NCI-H2196 (cell line): ENCODE results near the gene LAYN.

Experiments
- DNase-seq: peaks from one replicate; lab custom pipeline; 2025; ENCODE audit not compliant: unreplicated experiment; lab: John Stamatoyannopoulos, UW

LAYN gene

GRCh38 chr11:111531136-111531535 is 9.4 kb upstream of the LAYN start:
- DNase-seq, result no peak

- DNase-seq, result no peak
These were observed 8.7 kb upstream of the LAYN start for GRCh38 chr11:111531687-111532364.

GRCh38 chr11:111532365-111532709 is 8.2 kb upstream of the LAYN start:
- no peak for DNase-seq

- no peak for DNase-seq
These were observed 5.2 kb upstream of the LAYN start for GRCh38 chr11:111535281-111535680.

GRCh38 chr11:111537336-111537860 is 3.1 kb upstream of the LAYN start:
- no peak for DNase-seq

GRCh38 chr11:111538407-111539114 is 2.0 kb upstream of the LAYN start:
- no peak for DNase-seq

GRCh38 chr11:111539426-111540113 is 950 bp upstream of the LAYN start:
- no peak for DNase-seq

GRCh38 chr11:111540937-111541253 is 375 bp downstream of the LAYN start:
- no peak for DNase-seq

- DNase-seq, result no peak
These were observed 938 bp downstream of the LAYN start for GRCh38 chr11:111541254-111542061.

GRCh38 chr11:111542606-111543275 is 2.2 kb downstream of the LAYN start:
- DNase-seq, result no peak

GRCh38 chr11:111548525-111548924 is 8.0 kb downstream of the LAYN start:
- no peak for DNase-seq

GRCh38 chr11:111549196-111549868 is 8.8 kb downstream of the LAYN start:
- no peak for DNase-seq

GRCh38 chr11:111549869-111550203 is 9.3 kb downstream of the LAYN start:
- DNase-seq, result no peak

GRCh38 chr11:111550258-111550657 is 9.7 kb downstream of the LAYN start:
- no peak for DNase-seq

- DNase-seq, result no peak
These were observed 14.0 kb downstream of the LAYN start for GRCh38 chr11:111554532-111554931.

- no peak for DNase-seq
These were observed 14.7 kb downstream of the LAYN start for GRCh38 chr11:111555255-111555654.

- DNase-seq, result no peak
These were observed 17.0 kb downstream of the LAYN start for GRCh38 chr11:111557425-111558111.

GRCh38 chr11:111559800-111560464 is 19.4 kb downstream of the LAYN start:
- DNase-seq, result no peak

GRCh38 chr11:111560800-111561199 is 20.3 kb downstream of the LAYN start:
- no peak for DNase-seq
